A549 (cell line): ENCODE measurements around the gene PRRT4.

ENCODE experiments used
- BCL3 ChIP-seq: fragments of >200 bp; sonication (Bioruptor Twin); formaldehyde crosslinking; IDR thresholded peaks from 3 replicates; pipeline ENCODE4 v1.6.1; 2016
- CTCF ChIP-seq: fragments of >200 bp; sonication (Bioruptor Twin); formaldehyde crosslinking; IDR thresholded peaks from 3 replicates; pipeline ENCODE4 v1.5.1; 2016
- EHMT2 ChIP-seq: fragments of 200-600 bp; sonication (generic); IDR thresholded peaks from 2 replicates; pipeline ENCODE4 v1.6.1; 2016; ENCODE audit warnings: antibody characterized with exemption, low read depth, mild to moderate bottlenecking, moderate library complexity
- EP300 ChIP-seq, 2 experiments: fragments of >200 bp; sonication (Bioruptor Twin); formaldehyde crosslinking; IDR thresholded peaks; 2 replicates in 1 of 2; 3 replicates in 1 of 2; pipeline ENCODE4 v1.6.1; 2016 to 2017
- JUN ChIP-seq, 2 experiments: fragments of >200 bp; sonication (Bioruptor Twin); formaldehyde crosslinking; IDR thresholded peaks; 2 replicates in 1 of 2; 3 replicates in 1 of 2; pipeline ENCODE4 v1.6.1; 2016 to 2017
- USF2 ChIP-seq: fragments of 450-650 bp; IDR thresholded peaks from 2 replicates; pipeline ENCODE4 v1.6.1; 2014; ENCODE audit warnings: antibody characterized with exemption

GRCh38 chr7:128387216-128388144 is 26.0 kb upstream of the PRRT4 start:
- TF ChIP-seq CTCF (peak; percentile 81), USF2 (no peak), JUN (IDR thresholded peaks at IDR 0.05) (no peak), EHMT2 (no peak), EP300 (IDR thresholded peaks at IDR 0.05) (no peak), BCL3 (no peak)
